NB4 (cell line): ENCODE measurements around the gene ASF1B.

Source experiments
- CTCF ChIP-seq: IDR thresholded peaks from one replicate; pipeline ENCODE4 v1.5.1; 2012; ENCODE audit warnings: low read depth, low read length
- POLR2A ChIP-seq: IDR thresholded peaks from 2 replicates; pipeline ENCODE4 v1.6.1; 2011; ENCODE audit warnings: mild to moderate bottlenecking; ENCODE audit not compliant: insufficient read length; ENCODE audit errors: extremely low read depth

GRCh38 chr19:14089412-14089661 is 47.1 kb downstream of the ASF1B start:
- TF ChIP-seq POLR2A (no peak), CTCF (no peak)
